CD4-positive, alpha-beta memory T cell (primary cell): ENCODE results near the gene CD27. TPM values are rescaled to one million over a fixed set of nuclear protein-coding genes. Genes with fewer than 3 reads are reported as not detected.

Source experiments
- CTCF ChIA-PET: fragments of 350-600 bp; sonication (Branson Sonifier 250); formaldehyde crosslinking; loops from one replicate; lab custom pipeline; 2021; ENCODE audit warnings: inconsistent platforms; ENCODE audit not compliant: partially characterized antibody; lab: Charles Lee
- POLR2A ChIA-PET: fragments of 350-600 bp; sonication (Branson Sonifier 250); formaldehyde crosslinking; loops from one replicate; lab custom pipeline; 2021; ENCODE audit not compliant: partially characterized antibody; lab: Charles Lee
- DNase-seq, 5 donors: peaks; one replicate each; pipeline versions ENCODE4 v3.0.0 to v3.0.0-alpha.2; 2020 to 2022; ENCODE audit warnings: mixed read lengths in 1 of 5
- H3K27ac ChIP-seq: one replicate; pipeline ENCODE4 v1.7.0; 2013; ENCODE audit warnings: low read depth, low read length
- H3K27me3 ChIP-seq: 2 replicates; pipeline ENCODE4 v1.7.0; 2013; ENCODE audit warnings: mild to moderate bottlenecking, low read length, moderate library complexity; ENCODE audit not compliant: insufficient read depth
- H3K36me3 ChIP-seq: 2 replicates; pipeline ENCODE4 v1.7.0; 2013; ENCODE audit warnings: mild to moderate bottlenecking, low read length, moderate library complexity; ENCODE audit not compliant: insufficient read depth
- H3K4me1 ChIP-seq: 2 replicates; pipeline ENCODE4 v1.7.0; 2013; ENCODE audit warnings: mild to moderate bottlenecking, low read length, moderate library complexity; ENCODE audit not compliant: insufficient read depth
- H3K4me3 ChIP-seq, 2 donors: one replicate each; pipeline ENCODE4 v1.7.0; 2013; ENCODE audit warnings: low read length in 2 of 2, mild to moderate bottlenecking in 1 of 2
- H3K9me3 ChIP-seq, 2 donors: one replicate each; pipeline ENCODE4 v1.7.0; 2013; ENCODE audit warnings: low read length in 2 of 2, control low read depth in 1 of 2; ENCODE audit not compliant: control insufficient read depth in 1 of 2
- H3K27ac Mint-ChIP-seq, 7 donors: one replicate each; pipeline ENCODE4 v1.8.0; 2020 to 2021; ENCODE audit warnings: mixed read lengths in 7 of 7, mild to moderate bottlenecking in 6 of 7, inconsistent platforms in 3 of 7, moderate library complexity in 3 of 7
- H3K27me3 Mint-ChIP-seq, 2 donors: one replicate each; pipeline ENCODE4 v1.8.0; 2020 to 2021; ENCODE audit warnings: mixed read lengths in 2 of 2
- H3K36me3 Mint-ChIP-seq, 2 donors: one replicate each; pipeline ENCODE4 v1.8.0; 2020 to 2021; ENCODE audit warnings: mixed read lengths in 2 of 2, inconsistent platforms in 1 of 2, mild to moderate bottlenecking in 1 of 2
- H3K4me1 Mint-ChIP-seq, 4 donors: one replicate each; pipeline ENCODE4 v1.8.0; 2020 to 2021; ENCODE audit warnings: mixed read lengths in 4 of 4, mild to moderate bottlenecking in 1 of 4
- H3K4me3 Mint-ChIP-seq, 8 donors: one replicate each; pipeline ENCODE4 v1.8.0; 2020 to 2021; ENCODE audit warnings: mixed read lengths in 8 of 8, mild to moderate bottlenecking in 7 of 8, moderate library complexity in 6 of 8, inconsistent platforms in 3 of 8
- H3K9me3 Mint-ChIP-seq, 8 donors: one replicate each; pipeline ENCODE4 v1.8.0; 2020 to 2021; ENCODE audit warnings: mixed read lengths in 8 of 8, mild to moderate bottlenecking in 5 of 8, inconsistent platforms in 3 of 8, moderate library complexity in 1 of 8
- intact Hi-C: fragments of 100-400 bp; cut with micrococcal nuclease; formaldehyde crosslinking; loops from one replicate; pipeline ENCODE4 v1.15.1; 2023
- polyA plus RNA-seq, 2 donors: library from polyadenylated mRNA; unstranded; fragments of 300-500 nt; fragmentation: Illumina TruSeq; gene quantifications; one replicate each; pipeline ENCODE4 v1.2.3, GENCODE V29; 2021
- total RNA-seq, 2 experiments: library from RNA; stranded (reverse); gene quantifications; one replicate each; pipeline ENCODE4 v1.2.3, GENCODE V29; 2021

CD27 gene
- total and polyA plus RNA-seq, 4 experiments from 2014 or later, result 117 to 402 (median 233) TPM

- Histone ChIP-seq H3K36me3 (no peaks in the 10 kb centered on the region), H3K4me3 (no peak overlapping the region), H3K27me3 (no peaks in the 10 kb centered on the region), H3K9me3 (no peaks in the 10 kb centered on the region), H3K4me1 (no peaks in the 10 kb centered on the region), H3K27ac (no peak overlapping the region)
- H3K4me1 Mint-ChIP-seq, result no peaks in the 10 kb centered on the region
- no peaks in the 10 kb centered on the region for H3K36me3 Mint-ChIP-seq
- intact Hi-C loops, result no loop called here
- peaks cover 0 to 2% (median 0%) of the 10 kb centered on the region in 8 donors for H3K9me3 Mint-ChIP-seq
- POLR2A ChIA-PET, result no interaction called here
- no peak overlapping the region for H3K4me3 Mint-ChIP-seq
- H3K27ac Mint-ChIP-seq, result no peak overlapping the region
- no peak for DNase-seq
- peaks cover 0 to 3% of the 10 kb centered on the region in 2 donors for H3K27me3 Mint-ChIP-seq
- CTCF ChIA-PET, result interaction anchor here (0.8 kb wide), 2 partner anchors 48 to 49 kb away, joined by 3 read pairs; no protein-coding TSS in a partner anchor
Observed at GRCh38 chr12:6416596-6416995, 28.2 kb upstream of the CD27 start.

DNA sequence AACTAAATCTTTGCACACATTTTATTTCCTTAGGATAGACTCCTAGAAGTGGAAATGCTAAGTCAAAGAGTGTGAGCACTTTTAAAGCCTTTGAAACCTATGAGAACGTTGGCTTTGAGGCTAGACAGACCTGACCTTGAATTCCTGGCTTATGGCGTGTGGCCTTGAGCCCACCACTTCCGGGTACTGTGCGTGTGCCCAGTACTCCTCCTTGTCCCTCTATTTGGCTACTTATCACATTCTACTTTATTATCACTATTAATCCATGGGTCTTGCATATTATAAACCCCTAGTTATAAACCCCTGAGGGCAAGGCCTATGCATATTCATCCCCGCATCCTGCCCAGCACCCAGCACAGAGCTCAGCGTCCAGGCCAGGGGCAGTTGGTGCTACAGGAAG, 26.0 kb upstream of the CD27 start:
- Histone ChIP-seq H3K9me3 (no peaks in the 10 kb centered on the region), H3K4me3 (no peak overlapping the region), H3K27ac (no peak overlapping the region), H3K36me3 (no peaks in the 10 kb centered on the region), H3K27me3 (no peaks in the 10 kb centered on the region), H3K4me1 (peaks cover 7% of the 10 kb centered on the region)
- ChIA-PET CTCF (interaction anchor here (2.5 kb wide), 1 partner anchor 47 kb away, joined by 12 read pairs; no protein-coding TSS in a partner anchor), POLR2A (no interaction called here)
- H3K4me3 Mint-ChIP-seq, result peak overlapping the region in 1 of 8 donors; percentile 26
- no peak overlapping the region for H3K27ac Mint-ChIP-seq
- intact Hi-C loops, result no loop called here
- H3K4me1 Mint-ChIP-seq, result peaks cover 6 to 7% (median 7%) of the 10 kb centered on the region in 4 donors
- H3K36me3 Mint-ChIP-seq, result no peaks in the 10 kb centered on the region
- DNase-seq, result no peak
- peaks cover 0 to 2% (median 0%) of the 10 kb centered on the region in 8 donors for H3K9me3 Mint-ChIP-seq
- H3K27me3 Mint-ChIP-seq, result peaks cover 3 to 4% of the 10 kb centered on the region in 2 donors

- no peaks in the 10 kb centered on the region for H3K36me3 ChIP-seq
- peaks cover 0 to 4% of the 10 kb centered on the region in 2 donors for H3K27me3 Mint-ChIP-seq
- H3K27ac ChIP-seq, result no peak overlapping the region
- H3K4me1 Mint-ChIP-seq, result peaks cover 8 to 13% (median 10%) of the 10 kb centered on the region in 4 donors
- peaks cover 0 to 2% (median 0%) of the 10 kb centered on the region in 8 donors for H3K9me3 Mint-ChIP-seq
- no peak overlapping the region for H3K4me3 Mint-ChIP-seq
- peaks cover 11% of the 10 kb centered on the region for H3K4me1 ChIP-seq
- no peak overlapping the region for H3K27ac Mint-ChIP-seq
- CTCF ChIA-PET, result interaction anchor here (1.4 kb wide), 2 partner anchors 45 to 94 kb away, joined by 4 to 7 read pairs; no protein-coding TSS in a partner anchor
- intact Hi-C loops, result loop anchor here (10.0 kb wide), 2 partner anchors 264 to 364 kb away; partner anchors contain the start of genes CD4 and ZNF384
- POLR2A ChIA-PET, result interaction anchor here (1.8 kb wide), 1 partner anchor 42 kb away, joined by 6 read pairs; no protein-coding TSS in a partner anchor
- no peak overlapping the region for H3K4me3 ChIP-seq
- no peaks in the 10 kb centered on the region for H3K27me3 ChIP-seq
- H3K9me3 ChIP-seq, result no peaks in the 10 kb centered on the region
- no peak for DNase-seq
- no peaks in the 10 kb centered on the region for H3K36me3 Mint-ChIP-seq
Observed at GRCh38 chr12:6420364-6420763, 24.4 kb upstream of the CD27 start.

DNA sequence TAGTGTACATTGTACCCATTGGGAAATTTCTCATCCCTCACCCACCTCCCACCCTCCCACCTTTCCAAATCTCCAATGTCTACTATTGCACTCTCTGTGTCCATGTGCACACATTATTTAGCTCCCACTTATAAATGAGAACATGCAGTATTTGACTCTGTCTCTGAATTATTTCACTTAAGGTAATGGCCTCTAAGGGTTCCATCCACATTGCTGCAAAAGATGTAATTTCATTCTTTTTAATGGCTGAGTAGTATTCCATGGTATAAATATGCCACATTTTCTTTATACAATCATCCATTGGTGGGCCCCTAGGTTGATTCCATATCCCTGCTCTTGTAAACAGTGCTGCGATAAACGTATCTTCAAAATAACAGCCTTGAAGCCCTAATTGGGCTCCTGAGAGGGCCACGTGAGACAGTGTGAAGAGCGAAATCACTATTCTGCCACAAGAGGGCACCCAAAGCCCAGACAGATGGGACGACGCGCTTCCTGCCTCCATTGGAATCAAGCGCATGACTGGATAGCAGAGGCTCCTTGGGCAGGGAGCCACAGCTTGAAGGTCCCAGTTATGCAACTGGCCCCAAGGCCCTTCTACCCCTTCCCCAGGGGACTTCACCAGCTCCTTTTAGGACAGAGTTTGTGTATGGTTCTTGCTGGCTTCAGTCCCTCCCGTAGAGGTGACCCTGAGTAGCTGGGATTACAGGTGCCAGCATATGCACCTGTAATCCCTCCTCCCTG, 21.3 kb upstream of the CD27 start:
- ChIA-PET POLR2A (interaction anchor here (1.0 to 8.2 kb wide), 16 partner anchors 11 to 116 kb away, joined by 3 to 284 read pairs (median 9); partner anchors contain the start of genes CD27, GAPDH, MRPL51 and TAPBPL), CTCF (interaction anchor here (0.6 to 7.7 kb wide), 29 partner anchors 11 to 134 kb away, joined by 3 to 341 read pairs (median 5); partner anchors contain the start of genes CD27, GAPDH, MRPL51 and TAPBPL)
- Histone ChIP-seq H3K36me3 (no peaks in the 10 kb centered on the region), H3K27ac (peak overlapping the region; percentile 8), H3K4me1 (peaks cover 42% of the 10 kb centered on the region), H3K9me3 (no peaks in the 10 kb centered on the region), H3K27me3 (no peaks in the 10 kb centered on the region), H3K4me3 (no peak overlapping the region)
- peak overlapping the region in 6 of 8 donors; percentile 12 to 56 (median 31) for H3K4me3 Mint-ChIP-seq
- H3K36me3 Mint-ChIP-seq, result peaks cover 0 to 2% of the 10 kb centered on the region in 2 donors
- H3K9me3 Mint-ChIP-seq, result peaks cover 0 to 2% (median 0%) of the 10 kb centered on the region in 8 donors
- intact Hi-C loops, result loop anchor here (1.0 to 10.0 kb wide), 9 partner anchors 42 to 361 kb away; partner anchors contain the start of genes CD4, IFFO1, MRPL51 and VAMP1
- H3K27me3 Mint-ChIP-seq, result peaks cover 0 to 6% of the 10 kb centered on the region in 2 donors
- peak; percentile 83 to 86 (median 85) for DNase-seq
- H3K4me1 Mint-ChIP-seq, result peaks cover 28 to 38% (median 33%) of the 10 kb centered on the region in 4 donors
- peak overlapping the region; percentile 68 to 90 (median 82) for H3K27ac Mint-ChIP-seq

DNA sequence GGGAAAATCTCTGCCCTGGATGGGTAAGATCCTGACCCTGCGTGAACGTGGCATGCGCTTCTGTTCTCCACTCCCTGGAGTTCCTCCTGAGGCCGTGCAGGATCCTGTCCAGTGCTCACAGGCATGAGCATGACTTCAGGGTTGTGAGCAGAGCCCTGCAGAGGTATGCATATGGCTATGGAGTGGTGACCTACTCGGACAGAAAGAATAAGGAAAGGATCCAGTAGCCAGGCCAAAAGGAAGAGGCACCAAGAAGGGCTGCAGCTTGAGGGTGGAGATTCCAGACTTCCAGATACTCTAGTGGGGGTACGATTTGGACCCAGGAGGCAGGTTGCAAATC, 20.8 kb upstream of the CD27 start:
- intact Hi-C loops, result loop anchor here (10.0 kb wide), 2 partner anchors 261 to 361 kb away; partner anchors contain the start of genes CD4 and ZNF384
- peaks cover 28 to 39% (median 33%) of the 10 kb centered on the region in 4 donors for H3K4me1 Mint-ChIP-seq
- H3K9me3 Mint-ChIP-seq, result no peaks in the 10 kb centered on the region
- peak overlapping the region in 6 of 7 donors; percentile 71 to 90 (median 84) for H3K27ac Mint-ChIP-seq
- Histone ChIP-seq H3K27ac (peak overlapping the region; percentile 8), H3K27me3 (no peaks in the 10 kb centered on the region), H3K4me3 (no peak overlapping the region), H3K9me3 (no peaks in the 10 kb centered on the region), H3K4me1 (peaks cover 42% of the 10 kb centered on the region), H3K36me3 (no peaks in the 10 kb centered on the region)
- H3K27me3 Mint-ChIP-seq, result peaks cover 0 to 6% of the 10 kb centered on the region in 2 donors
- DNase-seq, result no peak
- CTCF ChIA-PET, result interaction anchor here (0.6 to 7.7 kb wide), 27 partner anchors 10 to 133 kb away, joined by 3 to 341 read pairs (median 5); partner anchors contain the start of genes CD27, GAPDH, MRPL51 and TAPBPL
- POLR2A ChIA-PET, result interaction anchor here (1.0 to 8.2 kb wide), 16 partner anchors 10 to 116 kb away, joined by 3 to 284 read pairs (median 9); partner anchors contain the start of genes CD27, GAPDH, MRPL51 and TAPBPL
- peaks cover 0 to 2% of the 10 kb centered on the region in 2 donors for H3K36me3 Mint-ChIP-seq
- peak overlapping the region in 3 of 8 donors; percentile 31 to 56 (median 39) for H3K4me3 Mint-ChIP-seq

DNA sequence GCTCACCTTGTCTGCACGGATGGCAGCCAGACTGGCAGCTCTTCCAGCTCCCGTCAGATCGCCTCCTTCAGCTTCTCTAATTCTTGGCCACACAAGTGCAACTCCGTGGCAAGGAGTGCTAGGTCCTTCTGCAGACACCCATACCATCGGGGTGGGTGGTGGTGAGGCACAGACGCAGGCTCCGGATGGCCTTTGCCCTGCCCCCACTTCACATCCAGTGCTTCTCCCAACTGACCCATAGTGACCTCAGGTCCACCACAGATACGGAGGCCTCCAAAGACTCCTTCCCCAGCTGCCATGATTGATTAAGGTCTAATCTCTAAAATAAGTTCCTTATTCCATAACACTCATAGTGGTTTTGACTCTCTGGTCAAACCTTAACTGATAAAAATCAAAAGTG, 19.9 kb upstream of the CD27 start:
- Mint-ChIP-seq H3K4me3 (no peak overlapping the region), H3K27ac (peak overlapping the region in 6 of 7 donors; percentile 54 to 97 (median 72)), H3K27me3 (peaks cover 0 to 6% of the 10 kb centered on the region in 2 donors), H3K9me3 (no peaks in the 10 kb centered on the region), H3K4me1 (peaks cover 28 to 39% (median 33%) of the 10 kb centered on the region in 4 donors), H3K36me3 (peaks cover 0 to 2% of the 10 kb centered on the region in 2 donors)
- Histone ChIP-seq H3K9me3 (no peaks in the 10 kb centered on the region), H3K4me1 (peaks cover 42% of the 10 kb centered on the region), H3K27ac (peak overlapping the region; percentile 18), H3K27me3 (no peaks in the 10 kb centered on the region), H3K36me3 (no peaks in the 10 kb centered on the region), H3K4me3 (no peak overlapping the region)
- no peak for DNase-seq
- ChIA-PET CTCF (interaction anchor here (0.8 to 7.7 kb wide), 16 partner anchors 14 to 127 kb away, joined by 3 to 341 read pairs (median 10); partner anchors contain the start of genes CD27, GAPDH, TAPBPL and VAMP1), POLR2A (interaction anchor here (1.2 to 8.2 kb wide), 9 partner anchors 21 to 129 kb away, joined by 4 to 284 read pairs (median 28); partner anchors contain the start of genes CD27, GAPDH, MRPL51 and TAPBPL)
- intact Hi-C loops, result loop anchor here (10.0 kb wide), 2 partner anchors 260 to 360 kb away; partner anchors contain the start of genes CD4 and ZNF384
